Calu3 (cell line): ENCODE measurements around the gene MMP11. TPM values are rescaled to one million over a fixed set of nuclear protein-coding genes. Genes with fewer than 3 reads are reported as not detected.

ENCODE experiments used
- BruUV-seq: library from RNA; stranded (reverse); fragments of 400-500 nt; replicated peaks from 2 replicates; lab custom pipeline; 2021; lab: Mats Ljungman, UMichigan
- CTCF ChIA-PET: fragments of 300-600 bp; sonication (Branson Sonifier 250); formaldehyde crosslinking; loops from one replicate; lab custom pipeline; 2022; ENCODE audit warnings: antibody characterized with exemption; lab: Charles Lee
- DNase-seq: peaks from one replicate; pipeline ENCODE4 v3.0.0; 2022
- H3K27ac Mint-ChIP-seq: one replicate; pipeline ENCODE4 v1.8.0; 2022; ENCODE audit warnings: mixed read lengths; ENCODE audit not compliant: unreplicated experiment
- H3K27me3 Mint-ChIP-seq: one replicate; pipeline ENCODE4 v1.8.0; 2022; ENCODE audit warnings: mixed read lengths; ENCODE audit not compliant: unreplicated experiment
- H3K36me3 Mint-ChIP-seq: one replicate; pipeline ENCODE4 v1.8.0; 2022; ENCODE audit warnings: mild to moderate bottlenecking, moderate library complexity, mixed read lengths; ENCODE audit not compliant: insufficient read depth, unreplicated experiment
- H3K4me1 Mint-ChIP-seq: one replicate; pipeline ENCODE4 v1.8.0; 2022; ENCODE audit warnings: mild to moderate bottlenecking, low read depth, mixed read lengths; ENCODE audit not compliant: unreplicated experiment
- H3K4me3 Mint-ChIP-seq: one replicate; pipeline ENCODE4 v1.8.0; 2022; ENCODE audit warnings: mild to moderate bottlenecking, low read depth, moderate library complexity, mixed read lengths; ENCODE audit not compliant: unreplicated experiment
- H3K9me3 Mint-ChIP-seq: one replicate; pipeline ENCODE4 v1.8.0; 2022; ENCODE audit warnings: low read depth, mixed read lengths; ENCODE audit not compliant: unreplicated experiment
- CTCF ChIP-seq: fragments of 200-600 bp; IDR thresholded peaks from one replicate; pipeline ENCODE4 v1.8.0; 2022; ENCODE audit warnings: antibody characterized with exemption; ENCODE audit not compliant: unreplicated experiment
- intact Hi-C: fragments of 100-400 bp; cut with micrococcal nuclease; formaldehyde crosslinking; loops from one replicate; pipeline ENCODE4 v1.10.0; 2022; ENCODE audit not compliant: unreplicated experiment
- total RNA-seq: library from RNA; stranded (reverse); gene quantifications from 2 replicates; pipeline ENCODE4 v1.2.3, GENCODE V29; 2022

Gene MMP11
- total RNA-seq, 1 experiment from 2014 or later: 2.0 TPM

DNA sequence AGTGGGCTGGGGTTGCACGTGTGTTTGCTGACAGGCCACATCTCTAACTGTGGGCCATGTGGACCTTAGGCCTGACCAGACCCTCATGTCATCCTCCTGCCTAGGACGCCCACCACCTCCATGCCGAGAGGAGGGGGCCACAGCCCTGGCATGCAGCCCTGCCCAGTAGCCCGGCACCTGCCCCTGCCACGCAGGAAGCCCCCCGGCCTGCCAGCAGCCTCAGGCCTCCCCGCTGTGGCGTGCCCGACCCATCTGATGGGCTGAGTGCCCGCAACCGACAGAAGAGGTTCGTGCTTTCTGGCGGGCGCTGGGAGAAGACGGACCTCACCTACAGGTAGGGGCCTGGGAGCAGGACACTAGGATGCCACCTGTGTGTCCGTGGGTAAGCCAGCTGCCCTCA, 6.4 kb downstream of the MMP11 start:
- DNase-seq: no peak
- peaks cover 30% of the 10 kb centered on the region for H3K4me1 Mint-ChIP-seq
- TF ChIP-seq CTCF: no peak
- H3K4me3 Mint-ChIP-seq: no peak overlapping the region
- intact Hi-C loops: no loop called here
- H3K27ac Mint-ChIP-seq: no peak overlapping the region
- H3K27me3 Mint-ChIP-seq: peaks cover 11% of the 10 kb centered on the region
- no TSS peak for BruUV-seq
- H3K36me3 Mint-ChIP-seq: peaks cover 4% of the 10 kb centered on the region
- CTCF ChIA-PET: no interaction called here
- no peaks in the 10 kb centered on the region for H3K9me3 Mint-ChIP-seq

DNA sequence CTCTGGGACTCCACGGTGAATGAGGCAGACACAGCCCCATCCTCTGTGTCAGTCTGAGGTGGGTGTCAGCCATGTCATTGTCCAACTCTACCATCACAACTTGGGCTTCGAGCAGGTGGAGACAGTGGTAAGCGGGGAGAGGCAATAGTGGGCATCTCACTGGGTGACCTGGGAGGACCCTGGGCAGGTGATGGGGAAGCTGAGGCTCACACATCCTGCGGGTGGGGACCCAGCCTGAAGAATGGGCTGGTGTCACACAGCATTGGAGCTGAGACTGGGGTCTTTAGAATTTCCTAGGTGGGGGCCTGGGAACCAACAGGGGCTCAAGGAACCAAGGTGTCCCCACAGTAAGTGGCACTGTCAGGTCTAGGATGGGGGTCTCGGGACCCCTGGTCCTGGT, 7.1 kb downstream of the MMP11 start:
- BruUV-seq: no TSS peak
- no peak for DNase-seq
- Mint-ChIP-seq H3K27me3 (peaks cover 4% of the 10 kb centered on the region), H3K27ac (no peak overlapping the region), H3K9me3 (no peaks in the 10 kb centered on the region), H3K36me3 (peaks cover 4% of the 10 kb centered on the region), H3K4me3 (no peak overlapping the region), H3K4me1 (peaks cover 30% of the 10 kb centered on the region)
- TF ChIP-seq CTCF: no peak
- CTCF ChIA-PET: no interaction called here
- intact Hi-C loops: loop anchor here (10.0 kb wide), 1 partner anchor 55 kb away; the partner anchor contains the start of gene DERL3

- no peak for TF ChIP-seq CTCF
- Mint-ChIP-seq H3K36me3 (peaks cover 4% of the 10 kb centered on the region), H3K9me3 (no peaks in the 10 kb centered on the region), H3K4me1 (peaks cover 29% of the 10 kb centered on the region), H3K27me3 (no peaks in the 10 kb centered on the region), H3K27ac (no peak overlapping the region), H3K4me3 (no peak overlapping the region)
- intact Hi-C loops: loop anchor here (10.0 kb wide), 1 partner anchor 55 kb away; the partner anchor contains the start of gene DERL3
- CTCF ChIA-PET: no interaction called here
- no peak for DNase-seq
- no TSS peak for BruUV-seq
Measured at GRCh38 chr22:23780146-23780748, 7.6 kb downstream of the MMP11 start.

DNA sequence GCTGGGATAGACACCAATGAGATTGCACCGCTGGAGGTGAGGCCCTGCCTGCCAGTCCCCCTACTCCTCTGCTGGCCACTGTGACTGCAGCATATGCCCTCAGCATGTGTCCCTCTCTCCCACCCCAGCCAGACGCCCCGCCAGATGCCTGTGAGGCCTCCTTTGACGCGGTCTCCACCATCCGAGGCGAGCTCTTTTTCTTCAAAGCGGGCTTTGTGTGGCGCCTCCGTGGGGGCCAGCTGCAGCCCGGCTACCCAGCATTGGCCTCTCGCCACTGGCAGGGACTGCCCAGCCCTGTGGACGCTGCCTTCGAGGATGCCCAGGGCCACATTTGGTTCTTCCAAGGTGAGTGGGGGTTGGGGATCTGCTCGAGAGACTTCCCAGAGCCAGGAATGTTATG, 8.4 kb downstream of the MMP11 start:
- no peak overlapping the region for H3K4me3 Mint-ChIP-seq
- no peaks in the 10 kb centered on the region for H3K9me3 Mint-ChIP-seq
- H3K27ac Mint-ChIP-seq: no peak overlapping the region
- no TSS peak for BruUV-seq
- no peak for DNase-seq
- H3K27me3 Mint-ChIP-seq: no peaks in the 10 kb centered on the region
- peaks cover 29% of the 10 kb centered on the region for H3K4me1 Mint-ChIP-seq
- TF ChIP-seq CTCF: no peak
- H3K36me3 Mint-ChIP-seq: peaks cover 4% of the 10 kb centered on the region
- CTCF ChIA-PET: interaction anchor here (0.6 kb wide), 1 partner anchor 915 kb away, joined by 5 read pairs; no protein-coding TSS in a partner anchor
- intact Hi-C loops: loop anchor here (10.0 kb wide), 1 partner anchor 54 kb away; the partner anchor contains the start of gene DERL3
